H9 (cell line): ENCODE data around the gene MUC16. TPM values are rescaled to one million over a fixed set of nuclear protein-coding genes. Genes with fewer than 3 reads are reported as not detected.

Experiments used
- DNase-seq: peaks from one replicate; pipeline ENCODE4 v3.0.0-alpha.2; 2017
- H2AFZ ChIP-seq: one replicate; pipeline ENCODE4 v1.6.1; 2013; ENCODE audit warnings: mild to moderate bottlenecking, low read length, control low read depth, moderate library complexity
- H2AK5ac ChIP-seq: 2 replicates; pipeline ENCODE4 v1.6.1; 2013; ENCODE audit warnings: low read length, control low read depth, mixed read lengths; ENCODE audit not compliant: insufficient read length
- H2BK120ac ChIP-seq: one replicate; pipeline ENCODE4 v1.6.1; 2013; ENCODE audit warnings: low read depth, mild to moderate bottlenecking, low read length, control low read depth, inconsistent platforms; ENCODE audit not compliant: poor library complexity, severe bottlenecking
- H2BK12ac ChIP-seq: 2 replicates; pipeline ENCODE4 v1.6.1; 2013; ENCODE audit warnings: low read length, control low read depth, mixed read lengths, low read depth; ENCODE audit not compliant: insufficient read length
- H2BK15ac ChIP-seq: 2 replicates; pipeline ENCODE4 v1.6.1; 2013; ENCODE audit warnings: low read depth, low read length, control low read depth
- H2BK20ac ChIP-seq: one replicate; pipeline ENCODE4 v1.6.1; 2013; ENCODE audit warnings: low read depth, mild to moderate bottlenecking, low read length, control low read depth, inconsistent platforms; ENCODE audit not compliant: poor library complexity, severe bottlenecking
- H2BK5ac ChIP-seq: 2 replicates; pipeline ENCODE4 v1.6.1; 2013; ENCODE audit warnings: low read length, control low read depth, mixed read lengths; ENCODE audit not compliant: insufficient read length
- H3K14ac ChIP-seq: 2 replicates; pipeline ENCODE4 v1.6.1; 2013; ENCODE audit warnings: low read length, control low read depth; ENCODE audit not compliant: insufficient read depth
- H3K18ac ChIP-seq: 2 replicates; pipeline ENCODE4 v1.6.1; 2013; ENCODE audit warnings: low read depth, mild to moderate bottlenecking, mixed read lengths, low read length, control low read depth; ENCODE audit not compliant: insufficient read length
- H3K23ac ChIP-seq: 2 replicates; pipeline ENCODE4 v1.6.1; 2013; ENCODE audit warnings: low read length, control low read depth, mixed read lengths, low read depth; ENCODE audit not compliant: insufficient read length
- H3K23me2 ChIP-seq: 2 replicates; pipeline ENCODE4 v1.6.1; 2013; ENCODE audit warnings: low read depth, mild to moderate bottlenecking, mixed read lengths, low read length, control low read depth; ENCODE audit not compliant: insufficient read length, poor library complexity, severe bottlenecking
- H3K27ac ChIP-seq: 2 replicates; pipeline ENCODE4 v1.5.1; 2013; ENCODE audit warnings: low read length, control low read depth, mixed read lengths, low read depth; ENCODE audit not compliant: insufficient read length
- H3K27me3 ChIP-seq: 2 replicates; pipeline ENCODE4 v1.6.1; 2013; ENCODE audit warnings: low read length, control low read depth, inconsistent platforms; ENCODE audit not compliant: insufficient read depth
- H3K4ac ChIP-seq: 2 replicates; pipeline ENCODE4 v1.6.1; 2013; ENCODE audit warnings: low read depth, mild to moderate bottlenecking, control low read depth, inconsistent platforms, low read length, moderate library complexity
- H3K4me1 ChIP-seq: 2 replicates; pipeline ENCODE4 v1.6.1; 2013; ENCODE audit warnings: low read length, control low read depth, inconsistent platforms; ENCODE audit not compliant: insufficient read depth
- H3K4me2 ChIP-seq: 2 replicates; pipeline ENCODE4 v1.6.1; 2013; ENCODE audit warnings: low read length, control low read depth, mixed read lengths; ENCODE audit not compliant: insufficient read length, insufficient read depth
- H3K56ac ChIP-seq: 2 replicates; pipeline ENCODE4 v1.6.1; 2013; ENCODE audit warnings: low read depth, mild to moderate bottlenecking, mixed read lengths, low read length, control low read depth; ENCODE audit not compliant: insufficient read length
- H3K79me1 ChIP-seq: 2 replicates; pipeline ENCODE4 v1.6.1; 2013; ENCODE audit warnings: low read depth, mild to moderate bottlenecking, moderate library complexity, low read length, control low read depth, inconsistent platforms; ENCODE audit not compliant: insufficient read depth, poor library complexity, severe bottlenecking
- H3K79me2 ChIP-seq: 2 replicates; pipeline ENCODE4 v1.6.1; 2013; ENCODE audit warnings: low read length, control low read depth, inconsistent platforms; ENCODE audit not compliant: insufficient read depth
- H3K9ac ChIP-seq: 2 replicates; pipeline ENCODE4 v1.6.1; 2013; ENCODE audit warnings: low read length, control low read depth, mixed read lengths; ENCODE audit not compliant: insufficient read length; ENCODE audit errors: extremely low read depth
- H3K9me3 ChIP-seq: one replicate; pipeline ENCODE4 v1.6.1; 2013; ENCODE audit warnings: low read depth, low read length, inconsistent platforms; ENCODE audit not compliant: control insufficient read depth
- H3T11ph ChIP-seq: one replicate; pipeline ENCODE4 v1.6.1; 2013; ENCODE audit warnings: mild to moderate bottlenecking, low read length, control low read depth, inconsistent platforms
- H4K20me1 ChIP-seq: one replicate; pipeline ENCODE4 v1.6.1; 2013; ENCODE audit not compliant: control insufficient read depth, insufficient read length, insufficient read depth
- H4K5ac ChIP-seq: 2 replicates; pipeline ENCODE4 v1.6.1; 2013; ENCODE audit warnings: low read depth, mild to moderate bottlenecking, mixed read lengths, low read length, control low read depth; ENCODE audit not compliant: insufficient read length
- H4K8ac ChIP-seq: replicated peaks from 2 replicates; pipeline ENCODE4 v1.6.1; 2013; ENCODE audit warnings: low read length, control low read depth, mixed read lengths, low read depth; ENCODE audit not compliant: insufficient read length
- H4K91ac ChIP-seq: 2 replicates; pipeline ENCODE4 v1.6.1; 2013; ENCODE audit warnings: low read depth, mild to moderate bottlenecking, moderate library complexity, mixed read lengths, low read length, control low read depth; ENCODE audit not compliant: insufficient read length
- H3K27ac Mint-ChIP-seq, 3 experiments: 2 replicates in 2 of 3; 3 replicates in 1 of 3; pipeline ENCODE4 v1.8.0; 2020 to 2021; ENCODE audit warnings: mixed read lengths in 3 of 3, mild to moderate bottlenecking in 1 of 3, moderate library complexity in 1 of 3
- H3K27me3 Mint-ChIP-seq: 2 replicates; pipeline ENCODE4 v1.8.0; 2021; ENCODE audit warnings: low read depth, mild to moderate bottlenecking, moderate library complexity, mixed read lengths
- H3K36me3 Mint-ChIP-seq, 3 experiments: 2 replicates in 2 of 3; 3 replicates in 1 of 3; pipeline ENCODE4 v1.8.0; 2020 to 2021; ENCODE audit warnings: low read depth in 3 of 3, mixed read lengths in 3 of 3; ENCODE audit not compliant: insufficient read depth in 1 of 3
- H3K4me1 Mint-ChIP-seq, 2 experiments: 2 replicates each; pipeline ENCODE4 v1.8.0; 2020; ENCODE audit warnings: mixed read lengths in 2 of 2
- H3K4me3 Mint-ChIP-seq, 2 experiments: 2 replicates in 1 of 2; 3 replicates in 1 of 2; pipeline ENCODE4 v1.8.0; 2020 to 2021; ENCODE audit warnings: mild to moderate bottlenecking in 2 of 2, mixed read lengths in 2 of 2, moderate library complexity in 1 of 2
- H3K9me3 Mint-ChIP-seq, 2 experiments: 2 replicates in 1 of 2; 3 replicates in 1 of 2; pipeline ENCODE4 v1.8.0; 2020; ENCODE audit warnings: mild to moderate bottlenecking in 2 of 2, mixed read lengths in 2 of 2, moderate library complexity in 1 of 2
- WGBS: extraction: QIAGEN DNeasy Blood & Tissue Kit; methylation state at CpG from one replicate; pipeline ENCODE4 v1.1.7; 2013; ENCODE audit warnings: missing lambda C conversion rate, low lambda C conversion rate, mixed read lengths; ENCODE audit not compliant: insufficient read length; ENCODE audit errors: extremely low coverage; 5-methylcytosine and 5-hydroxymethylcytosine counted together
- total RNA-seq: library from RNA; stranded (reverse); gene quantifications from 2 replicates; pipeline ENCODE4 v1.2.1, GENCODE V29; 2021
- TF ChIP-seq, protein P1 (sequence below): fragments of 200-600 bp; sonication (generic); conservative IDR thresholded peaks from 3 replicates; pipeline ENCODE4 v1.8.0; 2021; ENCODE audit warnings: antibody characterized with exemption, mild to moderate bottlenecking

The MUC16 gene
- total RNA-seq, 1 experiment from 2014 or later: 0.22 TPM

DNA sequence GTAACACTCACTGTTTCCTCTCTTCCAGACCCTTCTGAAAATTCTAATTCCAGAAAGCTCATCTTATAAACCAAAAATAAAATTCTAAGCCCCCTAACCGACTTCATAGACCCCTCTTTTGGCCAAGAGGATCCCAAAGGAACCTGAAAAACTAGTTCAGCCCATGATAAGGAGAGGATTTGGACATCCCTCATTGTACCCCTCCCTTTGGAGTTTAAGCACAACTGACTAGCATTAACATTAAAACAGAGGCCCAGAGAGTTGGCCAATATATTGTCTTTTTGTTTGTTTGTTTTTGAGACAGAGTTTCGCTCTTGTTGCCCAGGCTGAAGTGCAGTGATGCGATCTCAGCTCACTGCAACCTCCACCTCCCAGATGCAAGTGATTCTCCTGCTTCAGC lies 34.2 kb upstream of the MUC16 start:
- no peak overlapping the region for H3K27ac ChIP-seq
- 0 out of 2 replicates have a peak, but pooled peaks cover 2% of the 10 kb centered on the region for H3K4me1 ChIP-seq
- H3K27me3 Mint-ChIP-seq: peaks cover 2% of the 10 kb centered on the region; the same call in 1 of the 2 replicates
- H4K20me1 ChIP-seq: no peaks in the 10 kb centered on the region
- H3K27ac Mint-ChIP-seq: peak overlapping the region in 2 of 3 experiments; percentile 23 to 81; a peak in 3 of 7 replicates
- H3K18ac ChIP-seq: no peak overlapping the region
- no peaks in the 10 kb centered on the region for H3K79me2 ChIP-seq
- no peak overlapping the region for H2AFZ ChIP-seq
- TF ChIP-seq, protein P1, sequence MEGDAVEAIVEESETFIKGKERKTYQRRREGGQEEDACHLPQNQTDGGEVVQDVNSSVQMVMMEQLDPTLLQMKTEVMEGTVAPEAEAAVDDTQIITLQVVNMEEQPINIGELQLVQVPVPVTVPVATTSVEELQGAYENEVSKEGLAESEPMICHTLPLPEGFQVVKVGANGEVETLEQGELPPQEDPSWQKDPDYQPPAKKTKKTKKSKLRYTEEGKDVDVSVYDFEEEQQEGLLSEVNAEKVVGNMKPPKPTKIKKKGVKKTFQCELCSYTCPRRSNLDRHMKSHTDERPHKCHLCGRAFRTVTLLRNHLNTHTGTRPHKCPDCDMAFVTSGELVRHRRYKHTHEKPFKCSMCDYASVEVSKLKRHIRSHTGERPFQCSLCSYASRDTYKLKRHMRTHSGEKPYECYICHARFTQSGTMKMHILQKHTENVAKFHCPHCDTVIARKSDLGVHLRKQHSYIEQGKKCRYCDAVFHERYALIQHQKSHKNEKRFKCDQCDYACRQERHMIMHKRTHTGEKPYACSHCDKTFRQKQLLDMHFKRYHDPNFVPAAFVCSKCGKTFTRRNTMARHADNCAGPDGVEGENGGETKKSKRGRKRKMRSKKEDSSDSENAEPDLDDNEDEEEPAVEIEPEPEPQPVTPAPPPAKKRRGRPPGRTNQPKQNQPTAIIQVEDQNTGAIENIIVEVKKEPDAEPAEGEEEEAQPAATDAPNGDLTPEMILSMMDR: no peak
- H4K8ac ChIP-seq: no peak overlapping the region
- no peak overlapping the region for H4K5ac ChIP-seq
- no peak overlapping the region for H3K9ac ChIP-seq
- no peak overlapping the region for H4K91ac ChIP-seq
- H2AK5ac ChIP-seq: no peak overlapping the region
- H3K4me3 Mint-ChIP-seq: no peak overlapping the region
- H3T11ph ChIP-seq: no peak overlapping the region
- peaks cover 20 to 22% of the 10 kb centered on the region in 2 experiments for H3K4me1 Mint-ChIP-seq
- H2BK20ac ChIP-seq: no peak overlapping the region
- DNase-seq: no peak
- no peak overlapping the region for H2BK5ac ChIP-seq
- no peak overlapping the region for H2BK15ac ChIP-seq
- H2BK12ac ChIP-seq: no peak overlapping the region
- H3K23ac ChIP-seq: no peak overlapping the region
- H3K4me2 ChIP-seq: no peak overlapping the region
- no peak overlapping the region for H3K4ac ChIP-seq
- no peaks in the 10 kb centered on the region for H3K79me1 ChIP-seq
- no peaks in the 10 kb centered on the region for H3K9me3 Mint-ChIP-seq
- no peak overlapping the region for H3K14ac ChIP-seq
- no peaks in the 10 kb centered on the region for H3K36me3 Mint-ChIP-seq
- no peaks in the 10 kb centered on the region for H3K23me2 ChIP-seq
- no peak overlapping the region for H2BK120ac ChIP-seq
- no CpG with 5 or more reads among the region's 3 CpGs for WGBS
- no peaks in the 10 kb centered on the region for H3K9me3 ChIP-seq
- H3K56ac ChIP-seq: no peak overlapping the region
- H3K27me3 ChIP-seq: no peaks in the 10 kb centered on the region
